Measurements from ENCODE around the gene MEMO1. TPM values are rescaled to one million over a fixed set of nuclear protein-coding genes. Genes with fewer than 3 reads are reported as not detected.
"Not testable (repeated sequence)": the region's sequence is repeated elsewhere in the genome, so short reads cannot be mapped to it uniquely, and the experiment has no call there.

Gene MEMO1
- total RNA-seq, 1 donor from 2014 or later = 48.8 TPM

- peaks cover 4% of the 10 kb centered on the region for H3K4me1 Mint-ChIP-seq (ENCODE audit: low read depth, unreplicated experiment)
- H3K9me3 Mint-ChIP-seq (ENCODE audit: unreplicated experiment) = no peaks in the 10 kb centered on the region
- no peak overlapping the region for H3K27ac Mint-ChIP-seq (ENCODE audit: unreplicated experiment)
- no peaks in the 10 kb centered on the region for H3K36me3 Mint-ChIP-seq (ENCODE audit: unreplicated experiment)
- no peak for DNase-seq
- peaks cover 1% of the 10 kb centered on the region for H3K27me3 Mint-ChIP-seq (ENCODE audit: unreplicated experiment)
- no peak for TF ChIP-seq CTCF (IDR thresholded peaks at IDR 0.05; ENCODE audit: partially characterized antibody, unreplicated experiment)
- no peak overlapping the region for H3K4me3 Mint-ChIP-seq (ENCODE audit: unreplicated experiment)
Measured at GRCh38 chr2:31920962-31921361, 89.8 kb downstream of the MEMO1 start.

- no peak overlapping the region for H3K4me3 Mint-ChIP-seq (ENCODE audit: unreplicated experiment)
- H3K9me3 Mint-ChIP-seq (ENCODE audit: unreplicated experiment) = no peaks in the 10 kb centered on the region
- no peaks in the 10 kb centered on the region for H3K36me3 Mint-ChIP-seq (ENCODE audit: unreplicated experiment)
- H3K27ac Mint-ChIP-seq (ENCODE audit: unreplicated experiment) = no peak overlapping the region
- H3K4me1 Mint-ChIP-seq (ENCODE audit: low read depth, unreplicated experiment) = peaks cover 4% of the 10 kb centered on the region
- H3K27me3 Mint-ChIP-seq (ENCODE audit: unreplicated experiment) = peaks cover 1% of the 10 kb centered on the region
- no peak for TF ChIP-seq CTCF (IDR thresholded peaks at IDR 0.05; ENCODE audit: partially characterized antibody, unreplicated experiment)
- no peak for DNase-seq
Measured at GRCh38 chr2:31919499-31919898, 91.3 kb downstream of the MEMO1 start.

GRCh38 chr2:31909661-31910060 lies 101.1 kb downstream of the MEMO1 start:
- no peaks in the 10 kb centered on the region for H3K27me3 Mint-ChIP-seq (ENCODE audit: unreplicated experiment)
- H3K36me3 Mint-ChIP-seq (ENCODE audit: unreplicated experiment) = no peaks in the 10 kb centered on the region
- no peak overlapping the region for H3K4me3 Mint-ChIP-seq (ENCODE audit: unreplicated experiment)
- H3K27ac Mint-ChIP-seq (ENCODE audit: unreplicated experiment) = no peak overlapping the region
- no peak for TF ChIP-seq CTCF (IDR thresholded peaks at IDR 0.05; ENCODE audit: partially characterized antibody, unreplicated experiment)
- no peaks in the 10 kb centered on the region for H3K4me1 Mint-ChIP-seq (ENCODE audit: low read depth, unreplicated experiment)
- no peaks in the 10 kb centered on the region for H3K9me3 Mint-ChIP-seq (ENCODE audit: unreplicated experiment)
- DNase-seq = no peak

- not testable (repeated sequence) for H3K4me1 Mint-ChIP-seq (ENCODE audit: low read depth, unreplicated experiment); H3K4me3 Mint-ChIP-seq (ENCODE audit: unreplicated experiment); DNase-seq; H3K36me3 Mint-ChIP-seq (ENCODE audit: unreplicated experiment); H3K27ac Mint-ChIP-seq (ENCODE audit: unreplicated experiment); H3K9me3 Mint-ChIP-seq (ENCODE audit: unreplicated experiment); H3K27me3 Mint-ChIP-seq (ENCODE audit: unreplicated experiment)
Measured at GRCh38 chr2:31907491-31907890, 103.3 kb downstream of the MEMO1 start.

GRCh38 chr2:31903109-31903780 lies 107.6 kb downstream of the MEMO1 start:
- Mint-ChIP-seq H3K27me3 (ENCODE audit: unreplicated experiment) (no peaks in the 10 kb centered on the region), H3K36me3 (ENCODE audit: unreplicated experiment) (peaks cover 11% of the 10 kb centered on the region), H3K4me3 (ENCODE audit: unreplicated experiment) (no peak overlapping the region), H3K4me1 (ENCODE audit: low read depth, unreplicated experiment) (no peaks in the 10 kb centered on the region), H3K9me3 (ENCODE audit: unreplicated experiment) (peaks cover 3% of the 10 kb centered on the region), H3K27ac (ENCODE audit: unreplicated experiment) (no peak overlapping the region)
- DNase-seq = no peak
- no peak for TF ChIP-seq CTCF (IDR thresholded peaks at IDR 0.05; ENCODE audit: partially characterized antibody, unreplicated experiment)
